Measurements from ENCODE around the gene KCMF1.

KCMF1 gene

GRCh38 chr2:85066874-85067351, 96.0 kb downstream of the KCMF1 start:
- no peaks in the 10 kb centered on the region for H3K36me3 ChIP-seq (ENCODE audit: control insufficient read depth in 1 of 2, insufficient read depth in 2 of 2, low read depth in 1 of 2, low read length in 2 of 2)
- H3K4ac ChIP-seq (ENCODE audit: low read depth in 1 of 2, low read length in 2 of 2), result no peak overlapping the region
- peak; percentile 86 for DNase-seq
- H3K79me1 ChIP-seq (replicated peaks; ENCODE audit: low read length, poor library complexity, severe bottlenecking), result no peaks in the 10 kb centered on the region
- no peak overlapping the region for H3K23ac ChIP-seq (ENCODE audit: low read length in 2 of 2)
- no peak overlapping the region for H3K14ac ChIP-seq (ENCODE audit: low read length in 2 of 2)
- H3K9ac ChIP-seq (ENCODE audit: low read length), result peak overlapping the region; percentile 63
- WGBS, result 2% methylated on average over 16 of the region's 19 CpGs
- no peak overlapping the region for H4K8ac ChIP-seq (ENCODE audit: low read length)
- H2AFZ ChIP-seq (ENCODE audit: low read depth, low read length), result no peak overlapping the region
- no peak overlapping the region for H3K18ac ChIP-seq (ENCODE audit: low read depth in 1 of 2, low read length in 2 of 2)
- H3K4me1 ChIP-seq (ENCODE audit: control insufficient read depth, insufficient read depth, low read depth, low read length), result peaks cover 12% of the 10 kb centered on the region
- peaks cover 0 to 8% of the 10 kb centered on the region in 2 experiments for H3K27me3 ChIP-seq (ENCODE audit: control insufficient read depth in 1 of 2, insufficient read depth in 1 of 2, low read length in 2 of 2)
- no peak overlapping the region for H3K27ac ChIP-seq (ENCODE audit: low read length, poor library complexity, severe bottlenecking)
- H3K4me3 ChIP-seq (ENCODE audit: insufficient read depth in 1 of 2, low read depth in 1 of 2, low read length in 2 of 2), result peak overlapping the region in 1 of 2 experiments; percentile 38
- no peaks in the 10 kb centered on the region for H3K9me3 ChIP-seq (ENCODE audit: control insufficient read depth, low read length)
- no peak overlapping the region for H2BK120ac ChIP-seq (ENCODE audit: low read depth, low read length)
- no peak overlapping the region for H2BK12ac ChIP-seq (ENCODE audit: low read length in 2 of 2)
- H2BK5ac ChIP-seq (ENCODE audit: low read depth, low read length, poor library complexity, severe bottlenecking), result no peak overlapping the region
- H3K4me2 ChIP-seq (ENCODE audit: low read length, poor library complexity, severe bottlenecking), result peak overlapping the region; percentile 30
- no peak overlapping the region for H2AK5ac ChIP-seq (ENCODE audit: low read length, severe bottlenecking)
- H2BK15ac ChIP-seq (ENCODE audit: low read depth, poor library complexity, severe bottlenecking), result no peak overlapping the region
- no peak overlapping the region for H4K91ac ChIP-seq (ENCODE audit: low read length)

GRCh38 chr2:85071096-85071495, 100.1 kb downstream of the KCMF1 start:
- Histone ChIP-seq H3K27me3 (ENCODE audit: control insufficient read depth in 1 of 2, insufficient read depth in 1 of 2, low read length in 2 of 2) (peaks cover 0 to 2% of the 10 kb centered on the region in 2 experiments), H3K9ac (ENCODE audit: low read length) (no peak overlapping the region), H3K27ac (ENCODE audit: low read length, poor library complexity, severe bottlenecking) (no peak overlapping the region), H2BK15ac (ENCODE audit: low read depth, poor library complexity, severe bottlenecking) (no peak overlapping the region), H3K4ac (ENCODE audit: low read depth in 1 of 2, low read length in 2 of 2) (no peak overlapping the region), H3K4me2 (ENCODE audit: low read length, poor library complexity, severe bottlenecking) (no peak overlapping the region), H3K79me1 (replicated peaks; ENCODE audit: low read length, poor library complexity, severe bottlenecking) (no peaks in the 10 kb centered on the region), H3K36me3 (ENCODE audit: control insufficient read depth in 1 of 2, insufficient read depth in 2 of 2, low read depth in 1 of 2, low read length in 2 of 2) (no peaks in the 10 kb centered on the region), H3K18ac (ENCODE audit: low read depth in 1 of 2, low read length in 2 of 2) (no peak overlapping the region), H4K91ac (ENCODE audit: low read length) (no peak overlapping the region), H2BK12ac (ENCODE audit: low read length in 2 of 2) (no peak overlapping the region), H3K4me1 (ENCODE audit: control insufficient read depth, insufficient read depth, low read depth, low read length) (peaks cover 4% of the 10 kb centered on the region), H3K4me3 (ENCODE audit: insufficient read depth in 1 of 2, low read depth in 1 of 2, low read length in 2 of 2) (no peak overlapping the region), H2AK5ac (ENCODE audit: low read length, severe bottlenecking) (no peak overlapping the region), H2BK120ac (ENCODE audit: low read depth, low read length) (no peak overlapping the region), H4K8ac (ENCODE audit: low read length) (no peak overlapping the region), H3K9me3 (ENCODE audit: control insufficient read depth, low read length) (no peaks in the 10 kb centered on the region), H3K14ac (ENCODE audit: low read length in 2 of 2) (no peak overlapping the region), H2AFZ (ENCODE audit: low read depth, low read length) (no peak overlapping the region), H2BK5ac (ENCODE audit: low read depth, low read length, poor library complexity, severe bottlenecking) (no peak overlapping the region), H3K23ac (ENCODE audit: low read length in 2 of 2) (no peak overlapping the region)
- DNase-seq, result no peak
- WGBS, result 60% methylated on average over 1 of the region's 3 CpGs

GRCh38 chr2:85073033-85073432, 102.1 kb downstream of the KCMF1 start:
- no peak overlapping the region for H2BK15ac ChIP-seq (ENCODE audit: low read depth, poor library complexity, severe bottlenecking)
- H3K4me1 ChIP-seq (ENCODE audit: control insufficient read depth, insufficient read depth, low read depth, low read length), result no peaks in the 10 kb centered on the region
- no peak overlapping the region for H2BK5ac ChIP-seq (ENCODE audit: low read depth, low read length, poor library complexity, severe bottlenecking)
- no peak overlapping the region for H3K18ac ChIP-seq (ENCODE audit: low read depth in 1 of 2, low read length in 2 of 2)
- no peak overlapping the region for H3K4me3 ChIP-seq (ENCODE audit: insufficient read depth in 1 of 2, low read depth in 1 of 2, low read length in 2 of 2)
- H2BK120ac ChIP-seq (ENCODE audit: low read depth, low read length), result no peak overlapping the region
- DNase-seq, result no peak
- H3K9me3 ChIP-seq (ENCODE audit: control insufficient read depth, low read length), result no peaks in the 10 kb centered on the region
- no peaks in the 10 kb centered on the region for H3K79me1 ChIP-seq (replicated peaks; ENCODE audit: low read length, poor library complexity, severe bottlenecking)
- H3K4ac ChIP-seq (ENCODE audit: low read depth in 1 of 2, low read length in 2 of 2), result no peak overlapping the region
- 74% methylated on average over 2 of the region's 3 CpGs for WGBS
- no peak overlapping the region for H2BK12ac ChIP-seq (ENCODE audit: low read length in 2 of 2)
- H2AK5ac ChIP-seq (ENCODE audit: low read length, severe bottlenecking), result no peak overlapping the region
- no peak overlapping the region for H3K4me2 ChIP-seq (ENCODE audit: low read length, poor library complexity, severe bottlenecking)
- H3K36me3 ChIP-seq (ENCODE audit: control insufficient read depth in 1 of 2, insufficient read depth in 2 of 2, low read depth in 1 of 2, low read length in 2 of 2), result no peaks in the 10 kb centered on the region
- no peak overlapping the region for H4K8ac ChIP-seq (ENCODE audit: low read length)
- no peak overlapping the region for H3K23ac ChIP-seq (ENCODE audit: low read length in 2 of 2)
- peaks cover 0 to 8% of the 10 kb centered on the region in 2 experiments for H3K27me3 ChIP-seq (ENCODE audit: control insufficient read depth in 1 of 2, insufficient read depth in 1 of 2, low read length in 2 of 2)
- H3K14ac ChIP-seq (ENCODE audit: low read length in 2 of 2), result no peak overlapping the region
- no peak overlapping the region for H4K91ac ChIP-seq (ENCODE audit: low read length)
- no peak overlapping the region for H3K9ac ChIP-seq (ENCODE audit: low read length)
- H3K27ac ChIP-seq (ENCODE audit: low read length, poor library complexity, severe bottlenecking), result no peak overlapping the region
- no peak overlapping the region for H2AFZ ChIP-seq (ENCODE audit: low read depth, low read length)

GRCh38 chr2:85076618-85077274, 105.8 kb downstream of the KCMF1 start:
- Histone ChIP-seq H2BK120ac (ENCODE audit: low read depth, low read length) (no peak overlapping the region), H2BK15ac (ENCODE audit: low read depth, poor library complexity, severe bottlenecking) (no peak overlapping the region), H2AFZ (ENCODE audit: low read depth, low read length) (no peak overlapping the region), H3K27me3 (ENCODE audit: control insufficient read depth in 1 of 2, insufficient read depth in 1 of 2, low read length in 2 of 2) (peaks cover 0 to 8% of the 10 kb centered on the region in 2 experiments), H3K18ac (ENCODE audit: low read depth in 1 of 2, low read length in 2 of 2) (no peak overlapping the region), H2BK5ac (ENCODE audit: low read depth, low read length, poor library complexity, severe bottlenecking) (no peak overlapping the region), H2AK5ac (ENCODE audit: low read length, severe bottlenecking) (no peak overlapping the region), H3K4me1 (ENCODE audit: control insufficient read depth, insufficient read depth, low read depth, low read length) (no peaks in the 10 kb centered on the region), H3K4ac (ENCODE audit: low read depth in 1 of 2, low read length in 2 of 2) (no peak overlapping the region), H3K79me1 (replicated peaks; ENCODE audit: low read length, poor library complexity, severe bottlenecking) (no peaks in the 10 kb centered on the region), H4K8ac (ENCODE audit: low read length) (no peak overlapping the region), H3K9ac (ENCODE audit: low read length) (no peak overlapping the region), H3K27ac (ENCODE audit: low read length, poor library complexity, severe bottlenecking) (no peak overlapping the region), H2BK12ac (ENCODE audit: low read length in 2 of 2) (no peak overlapping the region), H3K4me3 (ENCODE audit: insufficient read depth in 1 of 2, low read depth in 1 of 2, low read length in 2 of 2) (no peak overlapping the region), H4K91ac (ENCODE audit: low read length) (no peak overlapping the region), H3K9me3 (ENCODE audit: control insufficient read depth, low read length) (peaks cover 6% of the 10 kb centered on the region), H3K14ac (ENCODE audit: low read length in 2 of 2) (no peak overlapping the region), H3K4me2 (ENCODE audit: low read length, poor library complexity, severe bottlenecking) (no peak overlapping the region), H3K23ac (ENCODE audit: low read length in 2 of 2) (no peak overlapping the region), H3K36me3 (ENCODE audit: control insufficient read depth in 1 of 2, insufficient read depth in 2 of 2, low read depth in 1 of 2, low read length in 2 of 2) (no peaks in the 10 kb centered on the region)
- 91% methylated on average over 8 of the region's 9 CpGs for WGBS
- no peak for DNase-seq

Data from mesenchymal stem cell (in vitro differentiated cells and primary cell).